ENCODE data around the gene NFAM1. TPM values are rescaled to one million over a fixed set of nuclear protein-coding genes. Genes with fewer than 3 reads are reported as not detected.
A peak's percentile ranks its signal among the peaks of the same experiment; 100 is the strongest.

The NFAM1 gene
- total and polyA plus RNA-seq, 2 experiments from 2014 or later = 0.11 to 0.49 TPM

- no peak overlapping the region for H3K27ac Mint-ChIP-seq
- no peak for TF ChIP-seq EZH2 (IDR thresholded peaks at IDR 0.05; ENCODE audit: low read depth, unreplicated experiment)
- TF ChIP-seq STAT1 (IDR thresholded peaks at IDR 0.05; ENCODE audit: unreplicated experiment) = no peak
- TF ChIP-seq ZNF114 (CRISPR knock-in tag; IDR thresholded peaks at IDR 0.05) = no peak
- TF ChIP-seq NANOG (IDR thresholded peaks at IDR 0.05; ENCODE audit: borderline replicate concordance) = no peak
- no peak for TF ChIP-seq ETS1 (IDR thresholded peaks at IDR 0.05)
- no peak for TF ChIP-seq REST (IDR thresholded peaks at IDR 0.05; ENCODE audit: unreplicated experiment)
- TF ChIP-seq ZNF331 (CRISPR knock-in tag; IDR thresholded peaks at IDR 0.05; ENCODE audit: low read depth) = no peak
- no peak for TF ChIP-seq POLR2AphosphoS5 (IDR thresholded peaks at IDR 0.05; ENCODE audit: low read depth)
- no peak for TF ChIP-seq ZNF462 (CRISPR knock-in tag; IDR thresholded peaks at IDR 0.05)
- TF ChIP-seq CTCF (conservative IDR thresholded peaks at IDR 0.05; ENCODE audit: low read depth in 2 of 2) = no peak
- no peak overlapping the region for H3K4me2 ChIP-seq
Observed at GRCh38 chr22:42419243-42419881, 12.8 kb downstream of the NFAM1 start.

More at GRCh38 chr22:42419243-42419881, 12.8 kb downstream of the NFAM1 start:
- Mint-ChIP-seq H3K36me3 (ENCODE audit: low read depth) (no peaks in the 10 kb centered on the region), H3K9me3 (no peaks in the 10 kb centered on the region), H3K27me3 (ENCODE audit: insufficient read depth, low read depth, poor library complexity) (peaks cover 4% of the 10 kb centered on the region), H3K4me3 (no peak overlapping the region), H3K4me1 (peaks cover 20% of the 10 kb centered on the region)
- Histone ChIP-seq H3K36me3 (ENCODE audit: insufficient read depth) (no peaks in the 10 kb centered on the region), H2AFZ (peak overlapping the region; percentile 52; the same call in 1 of the 2 replicates), H3K27me3 (ENCODE audit: insufficient read depth) (no peaks in the 10 kb centered on the region), H3K4me1 (ENCODE audit: insufficient read depth) (peaks cover 7% of the 10 kb centered on the region; the same call in 1 of the 2 replicates), H3K27ac (ENCODE audit: low read depth) (no peak overlapping the region), H3K9me2 (ENCODE audit: insufficient read depth) (no peaks in the 10 kb centered on the region), H3F3A (replicated peaks; ENCODE audit: low read depth) (no peaks in the 10 kb centered on the region), H4K20me1 (replicated peaks; ENCODE audit: insufficient read depth) (no peaks in the 10 kb centered on the region), H3K4me3 (no peak overlapping the region), H3K79me2 (replicated peaks; ENCODE audit: insufficient read depth) (no peaks in the 10 kb centered on the region)
- peak; percentile 11; the same call in 1 of the 3 replicates for ATAC-seq
- no peak for DNase-seq (ENCODE audit: low spot score)

Measured in GM23338 (cell line).